ENCODE results near the gene BCAS4.
"Not testable (repeated sequence)": the region's sequence is repeated elsewhere in the genome, so short reads cannot be mapped to it uniquely, and the experiment has no call there.

BCAS4 gene

DNA sequence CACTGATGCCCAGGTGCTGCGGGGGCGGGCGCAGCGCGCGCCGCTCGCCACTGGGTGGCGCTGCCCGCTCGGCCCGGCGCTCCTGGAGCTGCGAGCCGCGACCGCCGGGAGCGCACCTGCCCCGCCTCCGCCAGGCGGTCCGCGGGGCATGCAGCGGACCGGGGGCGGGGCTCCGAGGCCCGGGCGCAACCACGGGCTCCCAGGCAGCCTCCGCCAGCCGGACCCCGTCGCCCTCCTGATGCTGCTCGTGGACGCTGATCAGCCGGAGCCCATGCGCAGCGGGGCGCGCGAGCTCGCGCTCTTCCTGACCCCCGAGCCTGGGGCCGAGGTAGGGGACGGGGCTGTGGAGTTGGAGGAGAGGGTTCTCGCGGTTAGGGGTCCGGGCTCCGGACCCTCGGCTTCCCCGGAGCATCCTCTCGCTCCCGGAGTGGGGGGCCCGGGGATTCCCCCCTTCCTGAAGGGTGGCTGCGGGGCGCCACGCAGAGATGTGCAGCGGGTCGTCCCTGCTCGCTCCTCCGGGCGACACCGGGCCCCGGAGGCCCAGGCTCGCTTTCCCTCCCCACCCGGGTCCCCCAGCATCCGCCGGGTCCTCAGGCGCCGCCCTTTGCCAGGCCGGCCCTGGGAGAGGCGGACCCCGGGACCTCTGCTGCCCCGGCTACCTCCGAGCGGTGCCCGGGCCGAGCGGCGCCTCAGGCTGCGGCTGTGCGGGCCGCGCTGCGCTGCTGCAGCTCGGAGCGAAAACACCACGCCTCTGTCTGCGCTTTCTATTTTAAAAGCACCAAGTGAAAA lies at the start of gene BCAS4:
Gene BCAS4, plus strand, starts transcription at position 216 of the 789 bp plus-strand sequence. Its CDS starts 23 bp downstream, at position 239.
- DNase-seq: no peak

DNA sequence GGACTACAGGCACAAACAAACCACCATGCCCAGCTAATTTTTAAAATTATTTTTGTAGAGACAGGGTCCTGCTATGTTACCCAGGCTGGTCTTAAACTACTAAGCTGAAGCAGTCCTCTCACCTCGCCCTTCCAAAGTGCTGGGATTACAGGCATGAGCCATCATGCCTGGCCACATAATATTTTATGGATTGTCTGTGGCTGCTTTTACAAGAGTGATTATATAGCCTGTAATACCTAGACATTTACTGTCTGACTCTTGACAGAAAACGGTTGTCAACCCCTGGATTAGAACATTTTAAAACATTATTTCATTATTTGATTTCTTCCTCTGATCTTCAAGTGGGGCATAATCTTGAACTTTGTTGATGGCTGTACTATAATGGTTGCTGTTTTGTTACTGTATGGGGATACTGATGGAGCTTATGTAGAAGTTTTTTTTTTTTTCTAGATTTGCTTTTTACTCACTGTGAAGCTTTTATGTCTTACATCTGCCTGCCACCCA lies 49.2 kb upstream of the BCAS4 start:
- DNase-seq: no peak

DNA sequence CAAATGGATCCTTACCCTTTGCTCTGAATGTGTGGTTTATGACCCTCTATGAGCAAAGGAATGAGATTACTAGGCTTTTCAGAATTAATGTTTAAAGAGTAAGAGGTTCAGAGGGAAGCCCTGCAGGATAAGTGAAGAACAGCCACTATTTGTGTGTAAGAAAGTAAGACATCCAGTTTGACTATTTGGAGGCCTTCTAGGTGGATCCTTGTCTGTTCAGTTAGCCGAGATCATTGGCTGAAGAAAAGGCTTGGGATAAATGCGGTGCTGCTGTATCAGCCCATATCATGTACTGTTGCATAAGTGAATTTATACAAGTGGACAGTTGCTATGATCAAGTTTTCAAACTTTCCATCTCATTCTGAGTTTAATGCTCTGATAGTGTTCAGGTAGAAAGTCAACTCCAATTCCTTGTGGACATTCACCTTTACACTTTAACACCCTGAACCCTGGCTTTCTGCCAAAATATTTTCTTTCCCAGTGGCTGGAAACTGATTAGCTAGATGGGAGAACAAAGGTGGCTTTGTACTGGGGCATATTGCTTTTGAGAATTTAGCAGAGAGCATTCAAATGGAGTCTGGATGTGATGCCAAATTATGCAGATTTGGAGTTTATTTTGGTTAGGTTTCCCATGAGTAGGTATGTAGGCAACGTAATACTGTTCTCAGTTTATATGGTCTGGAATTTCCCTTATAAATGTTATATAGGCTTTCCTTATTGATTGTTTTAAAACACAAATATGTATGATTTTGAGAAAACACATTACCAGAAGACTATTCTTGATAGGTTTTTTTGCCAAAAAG lies 48.5 kb upstream of the BCAS4 start:
- DNase-seq: no peak

DNA sequence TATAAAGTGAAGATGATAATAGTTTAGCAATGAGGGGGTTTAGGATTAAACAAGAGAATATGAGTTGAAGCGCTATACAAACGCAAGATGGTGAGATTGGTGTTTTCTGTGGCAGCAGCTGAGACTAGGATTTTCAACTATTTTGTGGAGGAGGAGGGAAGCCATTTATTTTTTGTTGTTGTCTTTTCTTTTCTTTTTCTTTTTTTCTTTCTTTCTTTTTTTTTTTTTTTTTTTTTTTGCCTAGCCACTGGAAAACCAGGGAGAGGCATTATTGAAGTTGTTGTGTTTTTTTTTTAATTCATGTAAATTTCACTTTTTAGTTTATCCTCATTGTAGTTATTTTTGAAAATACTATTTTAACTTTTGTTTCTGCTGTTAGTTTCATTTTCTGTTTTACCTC lies 47.6 kb upstream of the BCAS4 start:
- DNase-seq: no peak

- no peak for DNase-seq
Measured at GRCh38 chr20:50750145-50750671, 44.7 kb upstream of the BCAS4 start.

- no peak for DNase-seq
Measured at GRCh38 chr20:50753152-50753551, 41.7 kb upstream of the BCAS4 start.

GRCh38 chr20:50754420-50754819 lies 40.4 kb upstream of the BCAS4 start:
- no peak for DNase-seq

DNA sequence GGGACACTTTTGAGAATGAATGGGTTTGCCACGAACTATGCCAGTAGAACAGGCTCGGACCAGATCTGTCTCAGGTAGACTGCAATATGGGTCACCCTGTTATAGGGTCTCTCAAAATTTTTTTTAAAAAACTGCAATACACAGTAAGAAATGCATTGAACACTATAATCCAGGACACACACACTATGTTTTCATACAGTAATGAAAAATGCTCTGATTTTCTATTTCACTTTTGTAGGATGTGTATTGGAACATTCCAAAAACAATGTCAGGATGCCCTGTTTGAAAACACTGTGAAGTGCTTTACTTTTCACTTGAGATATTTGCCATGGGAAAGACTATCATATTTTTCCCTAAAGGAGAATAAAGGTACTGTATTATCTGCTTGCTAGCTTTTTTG lies 38.4 kb upstream of the BCAS4 start:
- no peak for DNase-seq

GRCh38 chr20:50758469-50758868 lies 36.4 kb upstream of the BCAS4 start:
- DNase-seq: no peak

DNA sequence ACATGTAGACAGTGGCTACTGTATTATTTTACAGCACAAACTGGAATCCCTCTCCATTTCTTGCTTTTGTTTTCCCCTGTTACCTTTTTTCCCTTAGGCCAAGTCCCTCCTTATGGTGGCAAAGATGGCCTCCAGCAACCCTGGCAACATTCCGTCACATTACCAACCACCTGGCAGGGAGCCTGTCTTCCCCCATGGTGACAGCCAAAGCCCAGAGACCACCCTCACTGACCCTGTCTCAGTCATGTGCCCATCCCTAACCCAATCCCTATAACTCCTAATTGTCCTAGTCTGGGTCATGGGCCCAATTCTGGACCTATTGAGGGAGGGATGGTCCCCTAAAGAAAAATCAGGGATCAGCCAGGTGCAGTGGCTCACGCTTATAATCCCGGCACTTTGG lies 35.9 kb upstream of the BCAS4 start:
- no peak for DNase-seq

GRCh38 chr20:50759678-50760077 lies 35.2 kb upstream of the BCAS4 start:
- no peak for DNase-seq

DNA sequence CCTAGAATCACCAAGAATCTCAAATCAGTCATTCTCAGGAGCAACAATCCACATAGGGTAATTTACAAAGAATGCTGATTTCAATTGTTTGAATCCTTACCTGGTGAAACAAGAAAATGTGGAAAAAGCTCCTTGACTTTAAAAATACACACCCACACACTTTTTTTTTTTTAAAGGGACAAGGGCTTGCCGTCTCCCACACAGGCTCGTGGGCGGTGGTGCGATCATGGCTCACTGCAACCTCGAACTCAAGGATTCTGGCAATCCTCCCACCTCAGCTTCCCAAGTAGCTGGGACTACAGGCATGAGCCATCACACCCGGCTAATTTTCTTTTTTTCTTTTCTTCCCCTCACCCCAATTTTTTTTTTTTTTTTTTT lies 32.8 kb upstream of the BCAS4 start:
- DNase-seq: no peak

DNA sequence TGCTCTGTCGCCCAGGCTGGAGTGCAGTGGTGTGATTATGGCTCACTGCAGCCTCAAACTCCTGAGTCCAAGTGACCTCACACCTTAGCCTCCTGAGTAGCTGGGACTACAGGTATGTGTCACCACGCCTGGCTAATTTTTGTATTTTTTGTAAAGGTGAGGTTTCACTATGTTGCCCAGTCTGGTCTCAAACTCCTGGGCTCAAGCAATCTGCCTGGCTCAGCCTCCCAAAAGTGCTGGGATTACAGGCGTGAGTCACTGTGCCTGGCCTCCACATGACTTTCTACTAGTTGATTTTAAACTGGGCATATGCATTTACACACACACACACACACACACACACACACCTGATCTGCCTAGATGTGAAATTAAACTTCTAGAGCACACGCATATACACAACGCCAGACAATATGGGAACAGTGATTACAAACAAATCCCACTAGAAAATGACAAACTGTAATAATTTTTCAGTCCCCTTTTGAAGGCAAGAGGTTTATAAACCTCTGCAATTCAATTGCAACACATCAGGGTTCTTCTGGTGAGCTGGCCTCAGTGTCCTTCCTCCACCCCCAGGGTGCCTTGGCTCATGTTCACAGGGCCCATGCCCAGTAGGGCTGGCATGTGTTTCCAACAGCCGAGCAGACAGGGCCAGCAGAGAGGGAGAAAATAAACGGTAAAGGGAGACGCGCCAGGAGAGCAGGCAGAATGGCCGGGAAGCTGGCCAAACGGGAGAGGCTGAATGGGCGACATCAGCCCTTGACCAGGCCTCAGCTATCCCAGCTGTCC lies 32.2 kb upstream of the BCAS4 start:
- DNase-seq: no peak

DNA sequence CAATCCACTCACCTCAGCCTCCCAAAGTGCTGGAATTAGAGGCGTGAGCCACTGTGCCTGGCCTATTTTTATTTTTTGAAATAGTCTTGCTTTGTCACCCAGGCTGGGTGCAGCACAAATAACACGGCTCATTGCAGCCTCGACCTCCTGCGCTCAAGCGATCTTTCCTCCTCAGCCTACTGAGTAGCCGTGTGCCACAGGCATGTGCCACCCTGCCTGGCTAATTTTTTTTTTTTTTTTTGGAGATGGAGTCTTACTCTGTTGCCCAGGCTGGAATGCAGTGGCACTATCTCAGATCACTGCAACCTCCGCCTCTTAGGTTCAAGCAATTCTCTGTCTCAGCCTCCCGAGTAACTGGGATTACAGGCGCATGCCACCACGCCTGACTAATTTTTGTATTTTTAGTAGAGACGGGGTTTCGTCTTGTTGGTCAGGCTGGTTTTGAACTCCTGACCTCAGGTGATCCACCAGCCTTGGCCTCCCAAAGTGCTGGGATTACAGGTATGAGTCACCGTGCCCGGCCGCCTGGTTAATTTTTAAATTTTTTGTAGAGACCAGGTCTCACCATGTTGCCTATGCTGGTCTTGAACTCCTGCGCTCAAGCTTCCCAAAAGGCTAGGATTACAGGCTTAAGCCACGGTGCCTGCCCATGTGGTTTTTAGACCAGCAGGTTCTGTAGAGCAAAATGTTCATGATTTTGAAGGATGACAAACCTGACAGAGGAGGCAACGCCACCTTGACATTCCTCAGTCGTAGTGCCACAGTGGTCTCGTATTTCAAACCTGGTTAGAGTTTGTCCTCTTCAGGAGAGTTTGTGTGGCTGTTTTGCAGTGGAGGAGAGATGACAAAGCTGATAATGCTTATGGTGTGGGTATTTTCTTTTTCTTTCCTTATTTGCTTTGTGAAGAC lies 31.1 kb upstream of the BCAS4 start:
- DNase-seq: not testable (repeated sequence)

GRCh38 chr20:50765251-50765650 lies 29.6 kb upstream of the BCAS4 start:
- DNase-seq: not testable (repeated sequence)

DNA sequence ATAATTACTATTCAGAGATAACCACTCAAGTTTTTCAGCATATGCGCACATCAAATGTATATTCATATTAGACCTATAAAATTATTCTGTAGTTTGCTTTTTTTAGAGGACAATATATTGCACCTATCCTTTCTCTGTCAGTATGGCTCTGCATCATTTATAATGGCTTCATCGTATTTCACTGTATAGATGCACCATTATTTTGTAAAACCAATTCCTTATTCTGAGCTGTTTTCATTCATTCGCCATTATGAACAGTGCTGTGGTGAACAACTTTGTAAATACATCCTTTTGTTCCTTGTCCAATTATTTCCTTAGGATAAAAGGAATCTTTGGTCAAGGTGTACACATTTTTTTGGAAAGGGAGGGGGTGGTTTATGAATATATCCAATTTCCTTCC lies 29.2 kb upstream of the BCAS4 start:
- DNase-seq: no peak

DNA sequence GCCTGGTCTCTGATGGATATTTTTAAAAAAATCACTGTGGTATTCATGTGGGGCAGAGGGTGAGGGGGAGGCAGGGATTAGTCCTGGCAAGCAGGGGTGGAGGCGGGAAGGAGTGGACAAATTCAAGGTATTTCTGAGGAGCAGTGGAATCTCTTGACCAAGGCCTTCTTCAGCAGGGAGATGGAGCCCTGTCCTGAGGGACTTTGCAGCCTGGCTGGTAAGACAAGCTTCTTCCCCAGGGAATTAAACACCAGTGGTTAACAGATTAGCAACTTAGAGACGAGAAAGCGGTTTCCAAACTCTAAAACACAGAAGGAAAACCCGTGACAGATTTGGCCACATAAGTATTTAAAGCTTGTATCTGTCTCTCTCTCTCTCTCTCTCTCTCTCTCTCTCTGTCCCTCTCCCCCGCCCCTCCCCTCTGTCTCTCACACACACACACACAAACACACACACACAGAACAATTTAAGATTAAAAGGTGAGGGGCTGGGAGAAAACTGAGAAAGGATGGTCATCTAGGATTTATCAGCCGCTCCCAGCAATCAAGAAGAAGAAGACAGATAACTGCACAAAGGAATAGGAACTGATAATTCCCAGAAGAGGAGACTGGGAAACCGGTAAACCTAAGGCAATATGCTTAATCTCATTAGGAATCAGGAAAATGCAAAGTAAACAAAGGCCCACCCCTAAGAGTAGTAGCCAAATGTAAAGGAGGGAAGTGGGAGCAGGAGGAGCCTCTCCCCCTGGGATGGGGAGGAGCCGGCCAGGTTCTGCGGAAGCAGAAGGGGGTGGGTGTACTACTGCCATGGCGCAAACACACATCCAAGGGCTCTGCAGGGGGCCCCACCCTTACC lies 27.7 kb upstream of the BCAS4 start:
- not testable (repeated sequence) for DNase-seq

DNA sequence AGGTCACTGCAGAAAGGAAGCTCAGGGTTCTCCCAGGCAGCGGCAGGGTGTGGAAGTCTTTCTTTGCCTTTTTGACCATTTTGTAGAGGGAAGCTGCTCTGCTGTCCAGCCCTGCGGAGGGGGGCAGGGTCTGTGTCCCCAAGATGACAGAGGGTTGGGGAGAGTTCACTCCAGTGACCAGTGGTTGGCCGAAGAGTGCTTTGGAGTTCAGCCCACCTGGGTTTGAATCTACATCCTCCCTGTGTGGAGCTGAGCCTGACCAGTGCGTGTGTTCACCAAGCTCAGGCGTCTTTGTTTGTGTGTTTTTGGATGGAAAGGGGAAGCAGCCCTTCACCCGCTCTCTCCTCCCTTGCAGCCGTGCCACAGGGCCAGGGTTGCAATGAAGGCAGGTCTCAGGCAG lies 25.9 kb upstream of the BCAS4 start:
- DNase-seq: not testable (repeated sequence)

DNA sequence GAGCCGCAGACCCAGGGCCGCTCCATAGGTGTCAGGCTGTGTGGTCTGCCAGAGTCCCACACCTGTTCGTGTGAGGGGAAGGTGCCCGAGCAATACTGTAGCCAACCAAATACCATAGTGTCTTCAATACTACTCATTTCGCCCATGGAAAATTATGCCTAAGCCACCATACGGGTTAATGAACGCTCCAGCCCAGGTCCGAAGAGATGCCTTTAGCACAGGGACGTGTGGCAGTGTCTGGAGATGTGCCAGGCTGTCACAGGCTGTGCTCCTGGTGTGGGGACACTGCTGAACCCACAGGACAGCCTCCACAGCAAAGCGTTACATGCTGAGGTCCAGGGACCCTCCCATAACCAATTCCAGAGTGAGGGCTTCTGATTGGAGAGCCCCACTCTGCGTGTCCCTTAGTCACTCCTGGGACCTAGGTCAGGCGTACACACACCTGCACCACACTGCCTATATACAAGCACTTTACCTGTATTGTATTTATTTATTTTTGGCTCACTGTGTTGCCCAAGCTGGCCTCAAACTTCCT lies 25.2 kb upstream of the BCAS4 start:
- DNase-seq: not testable (repeated sequence)

GRCh38 chr20:50771419-50772080 lies 23.3 kb upstream of the BCAS4 start:
- not testable (repeated sequence) for DNase-seq
